ENCODE data around the gene HTR2A. TPM values are rescaled to one million over a fixed set of nuclear protein-coding genes. Genes with fewer than 3 reads are reported as not detected.

HTR2A gene
- total RNA-seq, 1 experiment from 2014 or later = not detected

- H3K9me3 Mint-ChIP-seq (ENCODE audit: low read depth, unreplicated experiment) = no peaks in the 10 kb centered on the region
- no TSS peak for BruUV-seq (replicated peaks)
- no peak for DNase-seq
- CTCF ChIA-PET = no interaction called here
- no peak overlapping the region for H3K4me3 Mint-ChIP-seq (ENCODE audit: low read depth, unreplicated experiment)
- H3K4me1 Mint-ChIP-seq (ENCODE audit: low read depth, unreplicated experiment) = no peaks in the 10 kb centered on the region
- H3K27me3 Mint-ChIP-seq (ENCODE audit: unreplicated experiment) = no peaks in the 10 kb centered on the region
- no peak for TF ChIP-seq CTCF (IDR thresholded peaks at IDR 0.05; ENCODE audit: unreplicated experiment)
- intact Hi-C loops (cut with micrococcal nuclease; ENCODE audit: unreplicated experiment) = no loop called here
- no peaks in the 10 kb centered on the region for H3K36me3 Mint-ChIP-seq (ENCODE audit: insufficient read depth, unreplicated experiment)
- H3K27ac Mint-ChIP-seq (ENCODE audit: unreplicated experiment) = no peak overlapping the region
Measured at GRCh38 chr13:46846726-46847125, 50.1 kb downstream of the HTR2A start.

GRCh38 chr13:46845146-46845545 is 51.7 kb downstream of the HTR2A start:
- Mint-ChIP-seq H3K36me3 (ENCODE audit: insufficient read depth, unreplicated experiment) (no peaks in the 10 kb centered on the region), H3K4me3 (ENCODE audit: low read depth, unreplicated experiment) (no peak overlapping the region), H3K4me1 (ENCODE audit: low read depth, unreplicated experiment) (no peaks in the 10 kb centered on the region), H3K9me3 (ENCODE audit: low read depth, unreplicated experiment) (no peaks in the 10 kb centered on the region), H3K27ac (ENCODE audit: unreplicated experiment) (no peak overlapping the region), H3K27me3 (ENCODE audit: unreplicated experiment) (no peaks in the 10 kb centered on the region)
- intact Hi-C loops (cut with micrococcal nuclease; ENCODE audit: unreplicated experiment) = no loop called here
- no peak for TF ChIP-seq CTCF (IDR thresholded peaks at IDR 0.05; ENCODE audit: unreplicated experiment)
- CTCF ChIA-PET = no interaction called here
- no TSS peak for BruUV-seq (replicated peaks)
- DNase-seq = no peak

- no peak for TF ChIP-seq CTCF (IDR thresholded peaks at IDR 0.05; ENCODE audit: unreplicated experiment)
- no peaks in the 10 kb centered on the region for H3K9me3 Mint-ChIP-seq (ENCODE audit: low read depth, unreplicated experiment)
- H3K36me3 Mint-ChIP-seq (ENCODE audit: insufficient read depth, unreplicated experiment) = no peaks in the 10 kb centered on the region
- no peaks in the 10 kb centered on the region for H3K4me1 Mint-ChIP-seq (ENCODE audit: low read depth, unreplicated experiment)
- H3K4me3 Mint-ChIP-seq (ENCODE audit: low read depth, unreplicated experiment) = no peak overlapping the region
- no peaks in the 10 kb centered on the region for H3K27me3 Mint-ChIP-seq (ENCODE audit: unreplicated experiment)
- intact Hi-C loops (cut with micrococcal nuclease; ENCODE audit: unreplicated experiment) = no loop called here
- no peak overlapping the region for H3K27ac Mint-ChIP-seq (ENCODE audit: unreplicated experiment)
- no peak for DNase-seq
- CTCF ChIA-PET = no interaction called here
- BruUV-seq (replicated peaks) = no TSS peak
Measured at GRCh38 chr13:46844431-46844830, 52.4 kb downstream of the HTR2A start.

- intact Hi-C loops (cut with micrococcal nuclease; ENCODE audit: unreplicated experiment) = no loop called here
- CTCF ChIA-PET = interaction anchor here (0.6 kb wide), 1 partner anchor 720 kb away, joined by 4 read pairs; no protein-coding TSS in a partner anchor
- no peaks in the 10 kb centered on the region for H3K9me3 Mint-ChIP-seq (ENCODE audit: low read depth, unreplicated experiment)
- no TSS peak for BruUV-seq (replicated peaks)
- no peak overlapping the region for H3K4me3 Mint-ChIP-seq (ENCODE audit: low read depth, unreplicated experiment)
- no peaks in the 10 kb centered on the region for H3K27me3 Mint-ChIP-seq (ENCODE audit: unreplicated experiment)
- H3K27ac Mint-ChIP-seq (ENCODE audit: unreplicated experiment) = no peak overlapping the region
- TF ChIP-seq CTCF (IDR thresholded peaks at IDR 0.05; ENCODE audit: unreplicated experiment) = no peak
- DNase-seq = no peak
- no peaks in the 10 kb centered on the region for H3K4me1 Mint-ChIP-seq (ENCODE audit: low read depth, unreplicated experiment)
- H3K36me3 Mint-ChIP-seq (ENCODE audit: insufficient read depth, unreplicated experiment) = no peaks in the 10 kb centered on the region
Measured at GRCh38 chr13:46839399-46839798, 57.5 kb downstream of the HTR2A start.
